Breast epithelium (tissue), 3 donors: ENCODE measurements around the gene HSD17B10.

Source experiments
- POLR2A ChIP-seq: fragments of 450-650 bp; IDR thresholded peaks from one replicate; pipeline ENCODE4 v1.6.1; 2016; ENCODE audit warnings: antibody characterized with exemption, mild to moderate bottlenecking, moderate library complexity
- POLR2AphosphoS5 ChIP-seq, 3 donors: sonication (generic); formaldehyde crosslinking; IDR thresholded peaks; one replicate each; pipeline ENCODE4 v1.6.1; 2017; ENCODE audit warnings: antibody characterized with exemption in 3 of 3
- TF ChIP-seq, protein P1 (sequence below), 3 donors: fragments of 450-650 bp; IDR thresholded peaks; one replicate each; pipeline ENCODE4 v1.5.1; 2016 to 2017; ENCODE audit warnings: antibody characterized with exemption in 3 of 3, mild to moderate bottlenecking in 3 of 3, moderate library complexity in 3 of 3

DNA sequence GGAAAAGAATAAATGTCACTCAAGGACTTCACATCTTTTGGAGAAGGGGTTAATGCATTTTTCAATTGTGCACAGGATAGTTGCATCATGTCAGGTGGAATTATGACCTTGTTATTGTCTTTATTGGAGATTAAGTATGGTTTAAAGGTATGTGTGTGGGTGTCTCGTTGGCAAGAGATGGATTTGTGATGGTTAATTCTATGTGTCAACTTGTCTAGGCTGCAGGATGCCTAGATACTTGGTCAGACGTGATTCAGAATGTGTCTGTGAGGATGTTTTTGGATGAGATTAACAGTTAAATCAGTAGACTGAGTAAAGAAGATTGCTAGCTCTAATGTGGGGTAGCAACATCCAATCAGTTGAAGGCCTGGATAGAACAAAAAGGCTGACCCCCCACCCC is 42.2 kb upstream of the HSD17B10 start:
- TF ChIP-seq, protein P1, sequence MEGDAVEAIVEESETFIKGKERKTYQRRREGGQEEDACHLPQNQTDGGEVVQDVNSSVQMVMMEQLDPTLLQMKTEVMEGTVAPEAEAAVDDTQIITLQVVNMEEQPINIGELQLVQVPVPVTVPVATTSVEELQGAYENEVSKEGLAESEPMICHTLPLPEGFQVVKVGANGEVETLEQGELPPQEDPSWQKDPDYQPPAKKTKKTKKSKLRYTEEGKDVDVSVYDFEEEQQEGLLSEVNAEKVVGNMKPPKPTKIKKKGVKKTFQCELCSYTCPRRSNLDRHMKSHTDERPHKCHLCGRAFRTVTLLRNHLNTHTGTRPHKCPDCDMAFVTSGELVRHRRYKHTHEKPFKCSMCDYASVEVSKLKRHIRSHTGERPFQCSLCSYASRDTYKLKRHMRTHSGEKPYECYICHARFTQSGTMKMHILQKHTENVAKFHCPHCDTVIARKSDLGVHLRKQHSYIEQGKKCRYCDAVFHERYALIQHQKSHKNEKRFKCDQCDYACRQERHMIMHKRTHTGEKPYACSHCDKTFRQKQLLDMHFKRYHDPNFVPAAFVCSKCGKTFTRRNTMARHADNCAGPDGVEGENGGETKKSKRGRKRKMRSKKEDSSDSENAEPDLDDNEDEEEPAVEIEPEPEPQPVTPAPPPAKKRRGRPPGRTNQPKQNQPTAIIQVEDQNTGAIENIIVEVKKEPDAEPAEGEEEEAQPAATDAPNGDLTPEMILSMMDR (IDR thresholded peaks at IDR 0.05), result no peak
- TF ChIP-seq POLR2A, result no peak
- no peak for TF ChIP-seq POLR2AphosphoS5 (IDR thresholded peaks at IDR 0.05)
